ENCODE data around the gene SPATA18.

- TF ChIP-seq FOXM1 (IDR thresholded peaks at IDR 0.05; ENCODE audit: borderline replicate concordance) (peak; percentile 52; the same call in 1 of the 2 replicates), BHLHE40 (IDR thresholded peaks at IDR 0.05; ENCODE audit: borderline replicate concordance) (no peak), SP1 (IDR thresholded peaks at IDR 0.05) (no peak), HDGF (IDR thresholded peaks at IDR 0.05; ENCODE audit: borderline replicate concordance) (no peak), L3MBTL2 (conservative IDR thresholded peaks at IDR 0.05) (no peak; the same call in 1 of the 2 replicates), NFRKB (IDR thresholded peaks at IDR 0.05) (no peak), ZNF384 (IDR thresholded peaks at IDR 0.05) (no peak), ARNT (IDR thresholded peaks at IDR 0.05) (no peak), FOXA1 (IDR thresholded peaks at IDR 0.05) (no peak), LEF1 (IDR thresholded peaks at IDR 0.05; ENCODE audit: borderline replicate concordance) (no peak)
- TF ChIP-seq, protein P1, sequence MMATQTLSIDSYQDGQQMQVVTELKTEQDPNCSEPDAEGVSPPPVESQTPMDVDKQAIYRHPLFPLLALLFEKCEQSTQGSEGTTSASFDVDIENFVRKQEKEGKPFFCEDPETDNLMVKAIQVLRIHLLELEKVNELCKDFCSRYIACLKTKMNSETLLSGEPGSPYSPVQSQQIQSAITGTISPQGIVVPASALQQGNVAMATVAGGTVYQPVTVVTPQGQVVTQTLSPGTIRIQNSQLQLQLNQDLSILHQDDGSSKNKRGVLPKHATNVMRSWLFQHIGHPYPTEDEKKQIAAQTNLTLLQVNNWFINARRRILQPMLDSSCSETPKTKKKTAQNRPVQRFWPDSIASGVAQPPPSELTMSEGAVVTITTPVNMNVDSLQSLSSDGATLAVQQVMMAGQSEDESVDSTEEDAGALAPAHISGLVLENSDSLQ (IDR thresholded peaks at IDR 0.05), result no peak
Measured at GRCh38 chr4:52038103-52038912, 12.8 kb upstream of the SPATA18 start, which contains the start of gene SGCB.
